Measurements from ENCODE around the gene NPB. TPM values are rescaled to one million over a fixed set of nuclear protein-coding genes. Genes with fewer than 3 reads are reported as not detected.

The NPB gene
- total and polyA plus RNA-seq, 4 donors, result 0.15 to 0.92 (median 0.55) TPM

GRCh38 chr17:81905424-81905875 is 3.4 kb downstream of the NPB start (continued):
- TF ChIP-seq ZBTB33 (IDR thresholded peaks at IDR 0.05) (no peak), FOXA1 (IDR thresholded peaks at IDR 0.05) (no peak)
- TF ChIP-seq, protein P1, sequence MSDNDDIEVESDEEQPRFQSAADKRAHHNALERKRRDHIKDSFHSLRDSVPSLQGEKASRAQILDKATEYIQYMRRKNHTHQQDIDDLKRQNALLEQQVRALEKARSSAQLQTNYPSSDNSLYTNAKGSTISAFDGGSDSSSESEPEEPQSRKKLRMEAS (IDR thresholded peaks at IDR 0.05), result no peak

DNA sequence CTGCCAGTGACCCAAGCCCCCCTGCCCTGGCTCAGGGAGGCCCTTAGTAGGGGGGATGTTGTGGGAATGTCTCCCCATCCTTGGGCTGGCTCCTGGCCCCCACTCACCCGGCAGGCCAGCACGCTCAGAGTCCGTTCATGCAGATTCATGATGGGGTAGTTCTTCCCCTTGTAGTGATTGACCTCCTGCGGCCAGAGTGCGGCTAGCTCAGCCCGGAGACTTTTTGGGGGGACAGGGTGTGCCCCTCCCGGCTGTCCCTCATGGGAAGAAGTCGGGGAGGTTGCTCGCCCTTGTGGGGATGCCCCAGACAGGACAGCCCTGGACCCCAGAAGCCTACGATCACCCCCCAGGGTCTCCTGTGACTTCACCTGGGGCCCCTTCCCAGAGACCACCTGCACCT is 4.0 kb downstream of the NPB start:
- TF ChIP-seq, protein P2, sequence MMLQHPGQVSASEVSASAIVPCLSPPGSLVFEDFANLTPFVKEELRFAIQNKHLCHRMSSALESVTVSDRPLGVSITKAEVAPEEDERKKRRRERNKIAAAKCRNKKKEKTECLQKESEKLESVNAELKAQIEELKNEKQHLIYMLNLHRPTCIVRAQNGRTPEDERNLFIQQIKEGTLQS (IDR thresholded peaks at IDR 0.05), result no peak
- no peak for TF ChIP-seq RAD21 (IDR thresholded peaks at IDR 0.05)
- TF ChIP-seq FOXA2 (IDR thresholded peaks at IDR 0.05), result no peak
- no peak for TF ChIP-seq NR2F2 (IDR thresholded peaks at IDR 0.05)
- TF ChIP-seq EGR1 (IDR thresholded peaks at IDR 0.05; ENCODE audit: low read depth in 2 of 2), result no peak
- TF ChIP-seq FOXA1 (IDR thresholded peaks at IDR 0.05), result no peak
- no peak for TF ChIP-seq JUND (IDR thresholded peaks at IDR 0.05)
- TF ChIP-seq YY1 (IDR thresholded peaks at IDR 0.05), result no peak
- no peak for TF ChIP-seq RXRA (IDR thresholded peaks at IDR 0.05)
- no peak for TF ChIP-seq ZBTB33 (IDR thresholded peaks at IDR 0.05)
- no peak for TF ChIP-seq GABPA (IDR thresholded peaks at IDR 0.05 in 1 of 2, conservative IDR thresholded peaks at IDR 0.05 in 1 of 2)
- TF ChIP-seq, protein P1 (IDR thresholded peaks at IDR 0.05), result no peak
- TF ChIP-seq, protein P3, sequence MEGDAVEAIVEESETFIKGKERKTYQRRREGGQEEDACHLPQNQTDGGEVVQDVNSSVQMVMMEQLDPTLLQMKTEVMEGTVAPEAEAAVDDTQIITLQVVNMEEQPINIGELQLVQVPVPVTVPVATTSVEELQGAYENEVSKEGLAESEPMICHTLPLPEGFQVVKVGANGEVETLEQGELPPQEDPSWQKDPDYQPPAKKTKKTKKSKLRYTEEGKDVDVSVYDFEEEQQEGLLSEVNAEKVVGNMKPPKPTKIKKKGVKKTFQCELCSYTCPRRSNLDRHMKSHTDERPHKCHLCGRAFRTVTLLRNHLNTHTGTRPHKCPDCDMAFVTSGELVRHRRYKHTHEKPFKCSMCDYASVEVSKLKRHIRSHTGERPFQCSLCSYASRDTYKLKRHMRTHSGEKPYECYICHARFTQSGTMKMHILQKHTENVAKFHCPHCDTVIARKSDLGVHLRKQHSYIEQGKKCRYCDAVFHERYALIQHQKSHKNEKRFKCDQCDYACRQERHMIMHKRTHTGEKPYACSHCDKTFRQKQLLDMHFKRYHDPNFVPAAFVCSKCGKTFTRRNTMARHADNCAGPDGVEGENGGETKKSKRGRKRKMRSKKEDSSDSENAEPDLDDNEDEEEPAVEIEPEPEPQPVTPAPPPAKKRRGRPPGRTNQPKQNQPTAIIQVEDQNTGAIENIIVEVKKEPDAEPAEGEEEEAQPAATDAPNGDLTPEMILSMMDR (IDR thresholded peaks at IDR 0.05; ENCODE audit: low read depth, low read length, missing input control), result no peak
- TF ChIP-seq, protein P4, sequence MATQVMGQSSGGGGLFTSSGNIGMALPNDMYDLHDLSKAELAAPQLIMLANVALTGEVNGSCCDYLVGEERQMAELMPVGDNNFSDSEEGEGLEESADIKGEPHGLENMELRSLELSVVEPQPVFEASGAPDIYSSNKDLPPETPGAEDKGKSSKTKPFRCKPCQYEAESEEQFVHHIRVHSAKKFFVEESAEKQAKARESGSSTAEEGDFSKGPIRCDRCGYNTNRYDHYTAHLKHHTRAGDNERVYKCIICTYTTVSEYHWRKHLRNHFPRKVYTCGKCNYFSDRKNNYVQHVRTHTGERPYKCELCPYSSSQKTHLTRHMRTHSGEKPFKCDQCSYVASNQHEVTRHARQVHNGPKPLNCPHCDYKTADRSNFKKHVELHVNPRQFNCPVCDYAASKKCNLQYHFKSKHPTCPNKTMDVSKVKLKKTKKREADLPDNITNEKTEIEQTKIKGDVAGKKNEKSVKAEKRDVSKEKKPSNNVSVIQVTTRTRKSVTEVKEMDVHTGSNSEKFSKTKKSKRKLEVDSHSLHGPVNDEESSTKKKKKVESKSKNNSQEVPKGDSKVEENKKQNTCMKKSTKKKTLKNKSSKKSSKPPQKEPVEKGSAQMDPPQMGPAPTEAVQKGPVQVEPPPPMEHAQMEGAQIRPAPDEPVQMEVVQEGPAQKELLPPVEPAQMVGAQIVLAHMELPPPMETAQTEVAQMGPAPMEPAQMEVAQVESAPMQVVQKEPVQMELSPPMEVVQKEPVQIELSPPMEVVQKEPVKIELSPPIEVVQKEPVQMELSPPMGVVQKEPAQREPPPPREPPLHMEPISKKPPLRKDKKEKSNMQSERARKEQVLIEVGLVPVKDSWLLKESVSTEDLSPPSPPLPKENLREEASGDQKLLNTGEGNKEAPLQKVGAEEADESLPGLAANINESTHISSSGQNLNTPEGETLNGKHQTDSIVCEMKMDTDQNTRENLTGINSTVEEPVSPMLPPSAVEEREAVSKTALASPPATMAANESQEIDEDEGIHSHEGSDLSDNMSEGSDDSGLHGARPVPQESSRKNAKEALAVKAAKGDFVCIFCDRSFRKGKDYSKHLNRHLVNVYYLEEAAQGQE (IDR thresholded peaks at IDR 0.05), result no peak
- TF ChIP-seq SP1 (IDR thresholded peaks at IDR 0.05), result no peak
- WGBS, result 96% methylated on average over 10 of the region's 10 CpGs
- no peaks in the 10 kb centered on the region for H3K27me3 ChIP-seq (ENCODE audit: control insufficient read depth in 4 of 4, insufficient read depth in 4 of 4, low read length in 3 of 4)
- H3K9me3 ChIP-seq (ENCODE audit: control insufficient read depth in 4 of 4, low read length in 3 of 4), result no peaks in the 10 kb centered on the region
- no peak overlapping the region for H3K4me3 ChIP-seq (ENCODE audit: low read depth in 1 of 3, low read length in 3 of 3)
- H3K9ac ChIP-seq (ENCODE audit: low read depth in 1 of 2, low read length in 2 of 2), result no peak overlapping the region
- H3K4me1 ChIP-seq (ENCODE audit: control insufficient read depth in 4 of 4, insufficient read depth in 4 of 4, low read length in 3 of 4), result peaks cover 7 to 48% (median 25%) of the 10 kb centered on the region in 4 donors
- no peak overlapping the region for H3K27ac ChIP-seq (ENCODE audit: low read depth in 1 of 2, low read length in 2 of 2)
- H3K36me3 ChIP-seq (ENCODE audit: control insufficient read depth in 4 of 4, insufficient read depth in 3 of 4, low read depth in 1 of 4, low read length in 3 of 4), result peaks cover 0 to 36% (median 19%) of the 10 kb centered on the region in 4 donors
- DNase-seq (ENCODE audit: low spot score), result no peak

All from liver (tissue), 9 donors.